ENCODE results near the gene ADAM19. TPM values are rescaled to one million over a fixed set of nuclear protein-coding genes. Genes with fewer than 3 reads are reported as not detected.

ADAM19 gene
- total RNA-seq, 4 donors from 2014 or later, result 6.4 to 15.2 (median 10.0) TPM

DNA sequence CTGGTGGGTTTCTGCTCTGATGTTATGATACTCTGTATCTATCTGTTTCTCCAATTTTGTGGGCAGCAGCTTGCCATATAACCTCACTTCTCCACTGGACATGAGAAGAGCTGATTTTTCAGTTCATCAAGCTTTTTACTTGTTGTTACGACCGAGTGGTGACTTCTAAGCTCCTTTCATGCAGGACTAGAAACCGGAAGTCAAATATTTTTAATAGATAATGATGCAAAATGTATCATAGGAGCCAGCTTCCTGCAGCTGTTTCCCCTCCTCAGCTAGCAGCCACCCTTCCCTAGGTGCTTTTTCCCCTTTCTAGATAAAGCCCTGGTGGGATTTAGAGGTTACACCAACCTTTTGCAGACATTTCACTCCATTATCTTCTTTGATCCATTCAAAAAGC lies 17.0 kb upstream of the ADAM19 start:
- DNase-seq, result no peak
- Histone ChIP-seq H3K4me3 (replicated peaks in 1 of 3) (no peak overlapping the region), H3K36me3 (no peaks in the 10 kb centered on the region), H3K27ac (no peak overlapping the region), H3K9me3 (no peaks in the 10 kb centered on the region), H3K27me3 (no peaks in the 10 kb centered on the region), H3K4me1 (no peaks in the 10 kb centered on the region)
- intact Hi-C loops (cut with DNase I), result no loop called here
- no peak for TF ChIP-seq POLR2A (IDR thresholded peaks at IDR 0.05)
- TF ChIP-seq, protein P1, sequence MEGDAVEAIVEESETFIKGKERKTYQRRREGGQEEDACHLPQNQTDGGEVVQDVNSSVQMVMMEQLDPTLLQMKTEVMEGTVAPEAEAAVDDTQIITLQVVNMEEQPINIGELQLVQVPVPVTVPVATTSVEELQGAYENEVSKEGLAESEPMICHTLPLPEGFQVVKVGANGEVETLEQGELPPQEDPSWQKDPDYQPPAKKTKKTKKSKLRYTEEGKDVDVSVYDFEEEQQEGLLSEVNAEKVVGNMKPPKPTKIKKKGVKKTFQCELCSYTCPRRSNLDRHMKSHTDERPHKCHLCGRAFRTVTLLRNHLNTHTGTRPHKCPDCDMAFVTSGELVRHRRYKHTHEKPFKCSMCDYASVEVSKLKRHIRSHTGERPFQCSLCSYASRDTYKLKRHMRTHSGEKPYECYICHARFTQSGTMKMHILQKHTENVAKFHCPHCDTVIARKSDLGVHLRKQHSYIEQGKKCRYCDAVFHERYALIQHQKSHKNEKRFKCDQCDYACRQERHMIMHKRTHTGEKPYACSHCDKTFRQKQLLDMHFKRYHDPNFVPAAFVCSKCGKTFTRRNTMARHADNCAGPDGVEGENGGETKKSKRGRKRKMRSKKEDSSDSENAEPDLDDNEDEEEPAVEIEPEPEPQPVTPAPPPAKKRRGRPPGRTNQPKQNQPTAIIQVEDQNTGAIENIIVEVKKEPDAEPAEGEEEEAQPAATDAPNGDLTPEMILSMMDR (IDR thresholded peaks at IDR 0.05), result no peak
- WGBS, 2 donors, result 66 to 70% methylated on average over 3 of the region's 3 CpGs

DNA sequence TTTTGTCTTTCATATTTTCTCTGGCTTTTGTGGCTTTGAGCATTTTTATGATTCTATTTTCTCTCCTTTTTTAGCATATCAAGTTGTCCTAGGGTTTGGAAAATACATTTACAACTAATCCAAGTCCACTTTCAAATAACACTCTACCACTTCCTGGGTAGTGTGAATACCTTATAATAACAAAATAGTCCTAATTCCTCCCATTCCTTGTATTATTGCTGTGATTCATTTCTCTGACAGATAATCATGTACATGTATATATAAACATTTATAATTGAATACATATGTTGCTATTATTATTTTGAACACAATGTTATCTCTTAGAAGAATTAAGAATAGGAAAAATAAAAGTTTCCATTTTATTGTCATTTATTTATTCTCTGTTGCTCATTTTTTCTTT lies 14.9 kb upstream of the ADAM19 start:
- Histone ChIP-seq H3K4me3 (replicated peaks in 1 of 3) (no peak overlapping the region), H3K36me3 (no peaks in the 10 kb centered on the region), H3K27ac (no peak overlapping the region), H3K9me3 (no peaks in the 10 kb centered on the region), H3K4me1 (no peaks in the 10 kb centered on the region), H3K27me3 (no peaks in the 10 kb centered on the region)
- intact Hi-C loops (cut with DNase I), result no loop called here
- TF ChIP-seq, protein P1 (IDR thresholded peaks at IDR 0.05), result no peak
- TF ChIP-seq POLR2A (IDR thresholded peaks at IDR 0.05), result no peak
- DNase-seq, result no peak

DNA sequence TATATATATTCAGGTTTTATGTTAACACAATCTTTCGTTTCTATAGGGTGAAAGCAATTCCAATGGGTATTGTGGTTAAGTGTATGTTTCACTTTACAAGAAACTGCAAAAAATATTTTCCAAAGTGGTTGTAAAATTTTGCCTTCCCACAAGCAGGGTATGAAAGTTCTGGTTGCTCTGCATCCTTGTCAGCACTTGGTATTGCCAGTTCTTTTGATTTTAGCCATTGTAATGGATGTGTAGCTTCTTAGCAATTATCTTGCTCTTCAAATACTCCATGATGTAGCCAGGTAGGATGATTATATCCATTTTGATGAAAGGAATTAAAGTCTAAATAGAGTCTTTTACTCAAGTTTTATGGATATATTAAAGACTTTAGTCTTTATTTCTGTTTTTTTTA lies 9.1 kb upstream of the ADAM19 start:
- WGBS, 2 donors, result 88 to 89% methylated on average over 1 of the region's 1 CpG
- intact Hi-C loops (cut with DNase I), result no loop called here
- no peaks in the 10 kb centered on the region for H3K27me3 ChIP-seq
- TF ChIP-seq, protein P1 (IDR thresholded peaks at IDR 0.05), result no peak
- no peak for TF ChIP-seq POLR2A (IDR thresholded peaks at IDR 0.05)
- H3K4me1 ChIP-seq, result no peaks in the 10 kb centered on the region
- no peaks in the 10 kb centered on the region for H3K36me3 ChIP-seq
- H3K27ac ChIP-seq, result no peak overlapping the region
- no peaks in the 10 kb centered on the region for H3K9me3 ChIP-seq
- DNase-seq, result no peak
- H3K4me3 ChIP-seq (replicated peaks in 1 of 3), result no peak overlapping the region

DNA sequence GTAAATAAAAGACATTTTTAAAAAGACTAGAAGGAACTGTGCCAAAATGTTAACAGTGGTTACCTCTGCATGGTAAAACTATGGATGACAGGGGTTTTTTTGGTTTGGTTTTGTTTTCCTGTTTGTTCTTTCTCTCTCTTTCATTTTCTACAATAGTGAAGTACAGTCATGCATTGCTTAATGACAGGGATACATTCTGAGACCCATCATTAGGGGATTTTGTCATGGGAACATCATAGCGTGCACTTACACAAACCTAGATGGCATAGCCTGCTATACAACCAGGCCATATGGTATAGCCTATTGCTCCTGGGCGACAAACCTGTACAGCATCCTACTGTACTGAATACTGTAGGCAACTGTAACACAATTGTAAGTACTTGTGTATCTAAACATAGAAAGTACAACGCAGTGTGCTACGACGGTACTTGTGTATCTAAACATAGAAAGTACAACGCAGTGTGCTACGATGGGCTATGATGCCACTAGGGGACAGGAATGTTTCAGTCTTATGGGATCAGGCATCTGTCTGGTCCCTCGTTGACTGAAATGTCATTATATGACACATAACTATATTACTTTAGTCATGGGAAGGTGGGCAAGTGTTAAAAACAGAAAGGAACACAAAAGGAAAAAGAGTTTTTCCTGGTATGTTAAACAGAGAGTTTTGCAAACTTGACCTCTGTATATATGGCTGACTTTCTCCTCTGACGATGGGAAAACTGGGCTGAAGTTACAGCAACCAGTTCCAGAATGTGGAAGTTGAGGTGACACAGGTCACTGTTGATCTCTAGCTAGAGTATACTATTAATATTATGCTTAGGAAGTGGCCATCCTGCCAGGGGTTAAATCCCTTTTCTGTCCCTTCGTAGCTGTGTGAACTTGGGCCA lies 7.4 kb upstream of the ADAM19 start:
- no peaks in the 10 kb centered on the region for H3K36me3 ChIP-seq
- no peak for TF ChIP-seq POLR2A (IDR thresholded peaks at IDR 0.05)
- TF ChIP-seq, protein P1 (IDR thresholded peaks at IDR 0.05), result no peak
- H3K4me1 ChIP-seq, result no peaks in the 10 kb centered on the region
- 69 to 73% methylated on average over 10 of the region's 10 CpGs for WGBS, 2 donors
- H3K4me3 ChIP-seq (replicated peaks in 1 of 3), result no peak overlapping the region
- no peaks in the 10 kb centered on the region for H3K9me3 ChIP-seq
- H3K27me3 ChIP-seq, result no peaks in the 10 kb centered on the region
- intact Hi-C loops (cut with DNase I), result no loop called here
- DNase-seq, result no peak
- no peak overlapping the region for H3K27ac ChIP-seq

DNA sequence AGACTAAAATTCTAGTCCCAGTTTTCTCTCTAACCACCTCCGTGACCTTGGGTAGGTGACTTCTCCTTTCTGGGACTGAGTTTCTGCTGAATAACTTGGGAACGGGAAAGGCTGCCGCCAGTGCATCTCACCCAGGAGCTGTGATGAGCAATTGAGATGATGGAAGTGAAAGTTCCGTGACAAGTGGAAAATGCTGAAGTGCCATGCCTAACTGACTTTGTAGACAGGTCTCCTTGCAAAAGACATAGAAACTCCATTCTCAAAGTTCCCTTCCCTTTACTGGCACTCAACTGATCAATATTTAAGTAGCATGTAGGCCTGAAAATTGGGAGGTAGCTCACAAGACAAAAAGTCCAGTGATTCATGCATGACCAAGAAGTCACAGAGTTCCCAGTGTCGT lies 6.3 kb upstream of the ADAM19 start:
- H3K4me1 ChIP-seq, result no peaks in the 10 kb centered on the region
- no peak for DNase-seq
- TF ChIP-seq, protein P1 (IDR thresholded peaks at IDR 0.05), result no peak
- TF ChIP-seq POLR2A (IDR thresholded peaks at IDR 0.05), result no peak
- H3K4me3 ChIP-seq (replicated peaks in 1 of 3), result no peak overlapping the region
- no peak overlapping the region for H3K27ac ChIP-seq
- H3K27me3 ChIP-seq, result no peaks in the 10 kb centered on the region
- no peaks in the 10 kb centered on the region for H3K9me3 ChIP-seq
- 86 to 89% methylated on average over 5 of the region's 5 CpGs for WGBS, 2 donors
- intact Hi-C loops (cut with DNase I), result no loop called here
- no peaks in the 10 kb centered on the region for H3K36me3 ChIP-seq
